HEK293T (cell line): ENCODE data around the gene CLN6.

Experiments
- ARNT ChIP-seq: fragments of 450-650 bp; IDR thresholded peaks from 2 replicates; pipeline ENCODE4 v1.6.1; 2017; ENCODE audit warnings: mild to moderate bottlenecking
- ELF4 ChIP-seq: fragments of 450-650 bp; IDR thresholded peaks from 2 replicates; pipeline ENCODE4 v1.6.1; 2017; ENCODE audit warnings: antibody characterized with exemption
- FOXK2 ChIP-seq: fragments of 450-650 bp; IDR thresholded peaks from 2 replicates; pipeline ENCODE4 v1.6.1; 2016; ENCODE audit warnings: mild to moderate bottlenecking
- SP1 ChIP-seq: fragments of 450-650 bp; IDR thresholded peaks from 2 replicates; pipeline ENCODE4 v1.6.1; 2017
- ZNF384 ChIP-seq: fragments of 450-650 bp; IDR thresholded peaks from 2 replicates; pipeline ENCODE4 v1.6.1; 2016

- TF ChIP-seq FOXK2 (no peak), ELF4 (no peak), SP1 (no peak), ZNF384 (no peak), ARNT (no peak)
Measured at GRCh38 chr15:68275165-68275746, 45.7 kb upstream of the CLN6 start.
